ENCODE data around the gene SURF4.
"Not testable (repeated sequence)": the region's sequence is repeated elsewhere in the genome, so short reads cannot be mapped to it uniquely, and the experiment has no call there.

The SURF4 gene

DNA sequence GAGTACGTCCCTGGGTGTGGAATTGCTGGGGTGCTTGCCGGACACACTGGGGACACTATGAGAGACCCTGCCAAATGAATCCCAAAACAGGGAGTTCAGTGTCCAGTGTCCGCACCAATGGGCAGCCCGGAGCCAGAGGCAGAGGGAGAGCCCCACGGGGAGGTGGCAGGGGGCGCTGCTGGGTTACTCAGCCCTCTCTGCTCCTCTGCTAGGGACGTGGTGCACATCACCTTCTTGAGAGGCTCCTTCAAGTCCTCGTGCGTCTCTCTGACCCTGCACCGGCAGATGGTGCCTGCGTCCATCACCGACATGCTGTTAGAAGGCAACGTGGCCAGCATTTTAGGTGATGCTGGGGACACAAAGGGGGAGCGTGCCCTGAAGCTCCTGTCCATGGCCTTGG is 21.1 kb upstream of the SURF4 start:
- no peak for DNase-seq

- DNase-seq, result no peak
These were observed 18.9 kb upstream of the SURF4 start for GRCh38 chr9:133394687-133395271.

- DNase-seq, result no peak
These were observed 17.5 kb upstream of the SURF4 start for GRCh38 chr9:133393399-133393798.

DNA sequence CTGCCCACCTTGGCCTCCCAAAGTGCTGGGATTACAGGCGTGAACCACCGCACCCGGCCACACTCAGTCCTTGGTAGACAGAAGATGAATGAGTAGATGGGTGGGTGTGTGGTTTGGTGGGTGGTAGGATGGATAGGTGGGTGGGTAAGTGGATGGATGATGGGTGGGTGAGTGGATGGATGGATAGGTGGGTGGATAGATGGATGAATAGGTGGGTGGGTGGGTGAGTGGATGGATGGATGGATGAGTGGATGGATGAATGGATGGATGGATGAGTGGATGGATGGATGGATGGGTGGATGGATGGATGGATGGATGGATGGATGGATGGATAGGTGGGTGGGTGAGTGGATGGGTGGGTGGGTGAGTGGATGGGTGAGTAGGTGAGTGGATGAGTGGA is 16.4 kb upstream of the SURF4 start:
- not testable (repeated sequence) for DNase-seq

DNA sequence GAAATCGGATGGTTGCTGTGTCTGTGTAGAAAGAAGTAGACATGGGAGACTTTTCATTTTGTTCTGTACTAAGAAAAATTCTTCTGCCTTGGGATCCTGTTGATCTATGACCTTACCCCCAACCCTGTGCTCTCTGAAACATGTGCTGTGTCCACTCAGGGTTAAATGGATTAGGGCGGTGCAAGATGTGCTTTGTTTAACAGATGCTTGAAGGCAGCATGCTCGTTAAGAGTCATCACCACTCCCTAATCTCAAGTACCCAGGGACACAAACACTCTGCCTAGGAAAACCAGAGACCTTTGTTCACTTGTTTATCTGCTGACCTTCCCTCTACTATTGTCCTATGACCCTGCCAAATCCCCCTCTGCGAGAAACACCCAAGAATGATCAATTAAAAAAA is 15.6 kb upstream of the SURF4 start:
- DNase-seq, result not testable (repeated sequence)

- DNase-seq, result no peak
These were observed 14.9 kb upstream of the SURF4 start for GRCh38 chr9:133390713-133391112.

DNA sequence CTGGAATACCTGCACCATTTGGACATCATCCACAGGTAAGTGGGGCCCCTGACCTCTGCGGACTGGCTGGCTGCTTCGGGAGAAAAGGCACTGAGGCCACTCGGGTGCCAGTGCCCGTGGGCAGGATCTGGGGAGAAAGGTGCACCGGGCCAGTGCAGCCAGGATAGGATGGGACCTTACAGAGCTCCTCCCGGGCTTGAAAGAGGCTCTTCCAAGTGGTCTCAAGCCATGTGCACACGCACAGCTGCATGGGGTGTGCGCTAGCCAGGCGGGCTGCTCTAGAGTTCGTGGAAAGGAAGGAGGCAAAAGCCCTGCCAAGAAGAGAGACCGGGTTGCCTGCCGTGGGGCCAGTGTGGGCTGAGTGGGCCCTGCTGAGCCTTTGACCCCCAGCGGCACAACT is 13.7 kb upstream of the SURF4 start:
- no peak for DNase-seq

- DNase-seq, result no peak
These were observed 13.2 kb upstream of the SURF4 start for GRCh38 chr9:133389025-133389557.

DNA sequence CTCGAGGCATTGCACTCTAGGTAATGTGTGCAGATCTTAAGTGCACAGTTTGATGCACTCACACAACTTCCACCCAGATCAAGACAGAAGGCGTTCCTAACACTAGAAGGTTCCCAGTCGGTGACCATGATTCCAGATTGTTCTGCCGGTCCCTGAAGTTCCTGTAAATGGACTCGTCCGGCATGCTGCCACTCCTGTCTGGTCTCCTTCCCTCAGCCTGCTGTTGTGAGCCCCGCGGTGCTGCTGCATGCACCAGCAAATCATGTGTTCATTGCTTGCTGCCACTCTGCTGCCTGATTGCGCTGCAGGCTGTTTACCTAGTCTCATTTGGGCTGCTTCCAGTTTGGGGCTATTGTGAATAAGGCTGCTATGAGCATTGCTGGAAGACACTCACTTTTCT is 11.8 kb upstream of the SURF4 start:
- DNase-seq, result no peak

DNA sequence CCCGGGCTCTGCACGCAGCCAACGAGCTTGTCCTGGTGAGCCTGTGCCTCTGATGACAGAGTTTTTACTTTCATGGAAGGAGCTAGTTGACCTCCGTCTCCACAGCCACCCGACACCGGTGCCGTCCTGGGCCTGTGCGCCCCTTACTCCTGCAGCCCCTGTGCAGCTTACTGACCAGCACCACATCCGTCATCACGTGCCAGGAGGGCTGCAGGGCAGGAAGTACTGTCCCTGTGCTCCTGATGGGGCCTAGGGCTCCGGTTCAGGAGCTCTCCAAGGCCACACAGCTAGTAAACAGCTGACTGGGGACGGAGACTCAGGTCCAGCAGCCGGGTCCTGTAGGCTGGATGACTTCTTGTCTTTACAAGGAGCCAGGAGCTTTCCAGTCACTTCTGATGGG is 10.5 kb upstream of the SURF4 start:
- no peak for DNase-seq

- DNase-seq, result no peak
These were observed 9.6 kb upstream of the SURF4 start for GRCh38 chr9:133385452-133385851.

- DNase-seq, result no peak
These were observed 9.0 kb upstream of the SURF4 start for GRCh38 chr9:133384736-133385321.

- DNase-seq, result no peak
These were observed 7.6 kb upstream of the SURF4 start for GRCh38 chr9:133383438-133383837.

DNA sequence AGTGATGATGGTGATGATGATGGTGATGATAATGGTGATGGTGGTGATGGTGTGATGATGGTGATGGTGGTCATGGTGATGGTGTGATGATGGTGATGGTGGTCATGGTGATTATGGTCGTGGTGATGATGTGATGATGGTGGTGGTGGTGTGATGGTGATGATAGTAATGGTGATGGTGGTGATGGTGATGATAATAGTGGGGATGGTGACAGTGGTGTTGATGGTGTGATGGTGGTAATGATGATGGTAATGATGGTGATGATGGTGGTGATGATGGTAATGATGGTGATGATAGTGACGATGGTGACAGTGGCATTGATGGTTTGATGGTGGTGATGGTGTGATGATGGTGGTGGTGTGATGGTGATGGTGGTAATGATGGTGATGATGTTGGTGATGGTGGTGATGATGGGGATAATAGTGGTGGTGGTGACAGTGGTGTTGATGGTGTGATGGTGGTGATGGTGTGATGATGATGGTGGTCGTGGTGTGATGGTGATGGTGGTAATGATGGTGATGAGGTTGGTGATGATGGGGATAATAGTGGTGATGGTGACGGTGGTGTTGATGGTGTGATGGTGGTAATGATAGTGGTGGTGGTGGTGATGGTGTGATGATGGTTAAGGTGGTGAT is 6.8 kb upstream of the SURF4 start:
- DNase-seq, result no peak

- no peak for DNase-seq
These were observed 4.9 kb upstream of the SURF4 start for GRCh38 chr9:133380734-133381133.

DNA sequence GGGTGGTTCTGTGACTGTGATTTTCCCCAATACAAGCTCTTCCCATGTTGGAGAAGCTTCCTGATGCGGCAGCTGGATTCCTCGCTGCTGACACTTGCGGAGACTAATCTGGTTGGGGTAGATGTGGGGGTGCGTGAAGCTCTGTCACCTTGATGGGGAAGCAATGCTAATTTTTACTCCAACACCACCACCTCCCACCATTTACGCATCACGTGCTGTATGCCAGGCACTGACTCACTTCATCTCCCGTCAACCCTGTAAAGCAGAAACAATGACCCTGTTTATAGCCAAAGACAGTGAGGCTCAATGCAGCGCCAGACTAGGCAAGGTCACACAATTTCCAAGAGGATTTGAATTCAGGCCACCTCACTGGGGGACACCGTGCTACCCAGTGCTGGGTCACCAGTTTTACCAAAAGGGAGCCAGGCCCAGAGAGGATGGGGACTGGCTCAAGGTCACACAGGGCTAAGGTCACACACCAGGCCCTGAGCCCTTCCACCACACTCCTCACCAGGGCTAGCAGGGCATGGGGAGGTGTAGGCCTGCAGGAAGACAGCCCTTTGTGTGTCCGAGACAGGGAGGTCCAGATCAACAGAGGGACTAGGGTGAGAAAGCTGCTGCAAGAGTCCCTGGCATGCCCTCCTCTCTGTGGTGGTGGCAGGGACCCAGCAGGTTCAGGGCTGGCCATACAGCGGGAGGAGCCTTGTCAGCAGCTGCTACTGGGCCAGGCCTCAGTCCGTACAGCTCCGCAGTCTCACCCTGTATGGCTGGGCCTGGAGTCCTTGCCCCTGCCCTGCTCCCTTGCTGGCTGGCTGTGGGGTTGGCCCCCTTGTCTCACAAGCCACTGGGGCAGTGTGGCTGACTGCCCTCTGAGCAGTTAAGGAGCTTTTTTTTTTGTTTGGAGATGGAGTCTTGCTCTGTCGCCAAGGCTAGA is 3.6 kb upstream of the SURF4 start:
- no peak for DNase-seq

GRCh38 chr9:133378408-133378962 is 2.6 kb upstream of the SURF4 start:
- no peak for DNase-seq

DNA sequence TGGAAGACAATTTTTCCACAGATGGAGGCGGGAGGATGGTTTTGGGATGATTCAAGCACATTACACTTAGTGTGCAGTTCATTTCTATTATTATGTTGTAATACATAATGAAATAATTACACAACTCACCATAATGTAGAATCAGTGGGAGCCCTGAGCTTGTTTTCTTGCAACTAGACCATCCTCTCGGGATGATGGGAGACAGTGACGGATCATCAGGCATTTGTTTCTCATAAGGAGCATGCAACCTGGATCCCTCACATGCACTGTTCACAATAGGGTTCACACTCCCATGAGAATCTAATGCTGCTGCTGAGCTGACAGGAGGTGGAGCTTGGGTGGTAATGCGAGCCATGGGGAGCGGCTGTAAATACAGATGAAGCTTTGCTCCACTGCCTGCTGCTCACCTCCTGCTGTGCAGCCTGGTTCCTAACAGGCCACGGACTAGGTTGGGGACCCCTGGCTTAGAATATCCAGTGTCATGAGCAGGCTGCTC is 1.9 kb upstream of the SURF4 start:
- no peak for DNase-seq

DNA sequence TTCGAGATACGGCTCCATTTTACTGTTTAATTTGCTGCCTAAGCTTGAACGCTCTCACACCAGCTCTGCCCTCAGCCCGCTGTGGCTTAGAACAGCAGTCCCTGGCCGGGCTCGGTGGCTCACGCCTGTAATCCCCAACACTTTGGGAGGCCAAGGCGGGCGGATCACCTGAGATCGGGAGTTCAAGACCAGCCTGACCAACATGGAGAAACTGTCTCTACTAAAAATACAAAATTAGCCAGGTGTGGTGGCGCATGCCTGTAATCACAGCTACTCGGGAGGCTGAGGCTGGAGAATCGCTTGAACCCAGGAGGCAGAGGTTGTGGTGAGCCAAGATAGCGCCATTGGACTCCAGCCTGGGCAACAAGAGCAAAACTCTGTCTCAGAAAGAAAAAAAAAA is 1.4 kb upstream of the SURF4 start:
- DNase-seq, result not testable (repeated sequence)

DNA sequence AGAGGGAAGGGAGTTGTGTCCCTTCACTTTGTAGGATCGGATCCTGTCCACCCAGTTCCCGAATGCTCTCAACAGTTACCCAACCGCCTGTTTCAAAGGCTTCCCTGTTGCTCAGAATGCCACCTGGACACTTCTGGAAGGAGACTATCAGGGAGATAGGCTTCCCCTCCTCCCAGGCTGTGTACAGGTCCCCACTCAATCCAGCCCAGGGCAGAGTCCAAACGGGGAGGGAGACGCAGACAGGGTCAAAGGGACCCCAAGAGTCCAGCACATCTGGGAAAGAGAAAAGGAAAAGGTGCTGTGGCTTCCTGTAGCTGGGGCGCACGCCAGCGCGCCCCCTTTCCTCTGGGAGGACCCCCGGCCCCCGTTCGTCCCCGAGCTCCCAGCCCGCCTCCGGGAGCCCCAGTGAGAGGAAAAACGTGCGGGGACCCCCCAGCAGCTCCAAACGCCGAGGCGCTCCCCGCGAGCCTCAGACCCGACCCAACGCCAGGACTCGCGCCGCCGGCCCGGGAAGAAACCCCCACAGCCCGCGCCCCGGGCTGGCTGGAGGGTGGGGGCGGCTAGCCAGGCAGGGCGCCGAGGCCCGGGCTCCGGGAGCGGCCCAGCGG is 640 bp downstream of the SURF4 start:
- peak; percentile 33 for DNase-seq

- DNase-seq, result peak; percentile 58
These were observed 1.2 kb downstream of the SURF4 start for GRCh38 chr9:133374612-133375115.

DNA sequence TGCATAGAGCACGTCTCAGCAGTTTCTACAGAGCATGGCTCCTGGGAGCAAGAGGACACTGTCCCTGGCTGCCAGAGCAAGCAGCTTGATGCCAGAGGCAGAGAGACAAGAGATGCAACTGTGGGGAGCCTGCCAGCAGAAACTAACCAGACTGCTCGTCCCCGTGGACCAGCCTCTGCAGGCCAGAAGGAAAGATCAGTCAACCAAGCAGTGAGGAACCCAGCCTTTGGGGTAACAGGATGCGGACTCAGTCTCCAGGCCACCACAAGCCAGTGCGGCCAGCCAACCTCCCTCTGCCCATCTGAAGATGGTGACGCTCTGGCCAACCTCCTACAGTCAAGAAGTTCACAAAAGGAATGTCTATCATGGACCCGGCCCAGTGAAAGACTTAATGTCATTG is 3.7 kb downstream of the SURF4 start:
- no peak for DNase-seq
